KG1 (cell line): ENCODE measurements around the gene AMOTL2.

ENCODE experiments used
- DNase-seq: peaks from one replicate; lab custom pipeline; 2025; lab: John Stamatoyannopoulos, UW

Gene AMOTL2

DNA sequence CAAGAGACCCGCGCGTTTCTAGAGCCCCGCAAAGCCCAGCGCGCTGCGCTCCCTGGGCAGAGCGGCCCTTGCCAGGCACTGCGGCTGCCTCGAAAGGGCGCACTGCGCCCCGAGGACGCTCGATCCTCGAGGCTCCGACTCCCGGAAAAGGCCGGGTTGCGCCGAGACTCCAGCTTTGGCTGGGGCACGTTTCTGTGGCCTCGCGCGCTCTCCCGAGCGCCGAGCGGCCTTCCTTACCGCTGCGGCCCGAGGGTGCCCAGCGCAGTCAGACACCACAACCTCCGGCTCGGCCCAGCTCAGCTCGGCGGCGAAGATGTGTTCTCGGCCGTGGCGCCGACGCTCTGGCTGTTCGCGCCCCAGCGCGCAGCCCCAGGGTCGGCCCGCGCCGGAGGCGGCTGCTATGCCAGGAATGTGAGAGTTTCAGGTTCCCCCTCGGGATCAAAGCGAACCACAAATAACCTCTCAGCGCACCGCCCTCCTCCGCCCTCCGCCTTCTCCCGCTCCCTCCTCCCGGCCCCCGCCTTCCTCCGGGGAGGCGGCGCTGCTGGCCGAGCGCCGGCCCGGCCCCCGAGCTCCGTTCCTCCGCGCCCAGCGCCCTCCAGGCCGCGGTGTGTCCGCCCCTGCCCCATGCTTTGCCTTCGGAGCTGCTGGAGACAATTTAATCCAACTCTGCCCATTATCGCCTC, at the start of gene AMOTL2:
AMOTL2 (minus strand) TSS at position 343 of the 686 bp plus-strand sequence. CDS start 3,014 bp downstream, outside the sequence.
- no peak for DNase-seq

DNA sequence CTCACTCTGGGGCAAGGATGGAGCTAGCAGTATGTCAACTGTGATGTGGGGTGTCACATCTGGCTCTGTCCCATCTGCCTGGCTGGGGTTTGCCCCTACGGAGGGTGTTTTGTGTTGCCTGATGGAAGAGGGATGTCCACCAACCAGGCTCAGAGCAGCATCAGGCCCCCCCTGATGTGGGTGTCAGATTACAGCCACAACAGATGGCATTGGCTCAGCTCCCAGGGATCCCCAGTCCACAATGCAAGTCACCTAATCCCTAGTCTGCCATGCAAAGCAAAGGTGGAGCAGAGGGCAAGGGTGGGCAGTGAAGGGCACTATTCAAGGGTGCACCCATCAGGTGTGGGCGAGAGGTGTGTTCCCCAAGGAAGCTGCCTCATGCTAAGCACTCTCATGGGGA, 48.9 kb upstream of the AMOTL2 start:
- DNase-seq: no peak

DNA sequence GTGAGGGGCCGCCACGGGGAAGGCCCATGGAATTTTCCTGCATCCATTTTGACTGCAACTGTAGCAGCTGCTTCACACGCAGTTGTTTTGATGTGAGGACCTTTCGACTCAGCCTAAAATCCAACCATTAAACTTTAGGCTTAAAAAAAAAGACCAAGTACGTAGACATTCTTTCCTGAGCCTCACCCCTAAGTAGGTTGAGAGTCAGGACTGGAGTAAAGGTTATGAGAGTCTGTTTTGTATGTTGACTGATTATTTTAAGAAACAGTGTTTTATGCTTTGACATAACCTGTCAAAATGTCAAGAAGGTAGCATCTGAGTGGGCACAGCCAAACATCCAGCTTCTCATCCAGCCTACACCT, 45.7 kb upstream of the AMOTL2 start:
- no peak for DNase-seq

DNA sequence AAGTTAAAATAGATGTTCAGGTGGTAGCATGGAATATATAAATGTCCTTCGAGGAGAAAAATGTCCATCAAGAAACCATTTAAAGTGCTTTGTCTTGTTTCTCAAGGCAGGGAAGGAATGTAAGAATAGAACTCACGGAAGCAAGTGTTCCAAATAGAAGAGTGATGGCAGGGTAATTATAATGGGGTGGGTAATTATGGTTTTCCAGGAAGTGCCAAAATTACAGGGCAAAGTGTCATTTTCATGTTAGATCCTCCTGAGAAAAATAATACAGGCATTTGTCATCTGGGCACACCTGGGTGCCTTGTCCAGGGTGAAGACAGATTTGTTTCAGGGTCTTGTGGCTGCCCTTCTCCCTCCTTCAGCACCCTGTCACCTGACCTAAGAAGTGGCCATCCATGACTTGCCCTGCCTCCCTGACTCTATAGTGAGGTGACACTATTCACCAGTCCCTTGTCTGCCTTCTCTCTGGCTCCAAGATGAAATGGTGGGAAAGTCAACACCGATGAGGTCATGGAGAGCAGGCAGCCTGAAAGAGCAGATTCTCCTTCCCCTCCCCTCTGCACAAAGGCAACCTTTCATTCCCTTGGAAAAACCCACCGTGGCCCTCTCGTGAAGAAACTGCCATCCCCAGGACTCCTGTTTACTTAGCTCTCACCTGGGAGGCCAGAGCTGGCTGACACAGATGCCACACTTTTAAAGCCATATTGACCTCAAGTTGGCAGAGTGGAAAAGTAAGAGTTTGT, 45.1 kb upstream of the AMOTL2 start:
- no peak for DNase-seq

DNA sequence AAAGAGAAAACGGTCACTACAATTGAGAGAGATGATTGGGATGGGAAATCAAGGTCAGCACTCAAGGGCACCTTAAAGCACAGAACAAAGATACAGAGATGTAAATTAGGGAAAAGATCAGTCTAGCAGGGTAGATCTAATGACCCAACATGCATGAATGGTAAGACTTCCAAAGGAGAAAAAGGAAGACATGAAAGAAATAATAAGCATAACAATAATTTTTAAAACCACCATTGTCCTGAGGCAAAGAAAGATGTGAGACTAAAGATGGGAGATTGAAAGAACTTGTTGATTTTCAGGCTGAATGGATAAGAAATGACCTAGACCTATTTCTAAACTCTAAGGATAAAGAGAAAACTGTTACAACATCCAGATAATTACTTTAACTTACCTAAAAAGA, 34.8 kb upstream of the AMOTL2 start:
- no peak for DNase-seq

DNA sequence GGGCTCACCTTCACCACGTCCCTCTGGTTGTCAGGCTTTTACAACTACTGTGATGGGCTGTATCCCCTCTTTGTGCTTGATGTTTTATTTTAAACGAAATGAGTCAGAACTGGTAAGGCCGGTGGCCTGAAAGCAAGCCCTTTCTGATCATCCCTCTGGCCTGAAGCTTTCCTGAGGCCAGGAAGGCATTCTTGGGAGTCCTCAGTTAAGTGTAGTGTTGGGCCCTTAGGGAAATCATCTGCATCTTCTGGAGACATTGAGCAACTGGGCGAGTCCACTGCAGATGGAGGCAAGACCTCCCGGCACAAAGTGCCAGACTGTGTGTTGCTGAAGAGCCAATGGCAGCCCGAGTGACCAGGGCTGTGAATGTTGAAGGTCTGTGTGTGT, 33.0 kb upstream of the AMOTL2 start:
- DNase-seq: no peak

DNA sequence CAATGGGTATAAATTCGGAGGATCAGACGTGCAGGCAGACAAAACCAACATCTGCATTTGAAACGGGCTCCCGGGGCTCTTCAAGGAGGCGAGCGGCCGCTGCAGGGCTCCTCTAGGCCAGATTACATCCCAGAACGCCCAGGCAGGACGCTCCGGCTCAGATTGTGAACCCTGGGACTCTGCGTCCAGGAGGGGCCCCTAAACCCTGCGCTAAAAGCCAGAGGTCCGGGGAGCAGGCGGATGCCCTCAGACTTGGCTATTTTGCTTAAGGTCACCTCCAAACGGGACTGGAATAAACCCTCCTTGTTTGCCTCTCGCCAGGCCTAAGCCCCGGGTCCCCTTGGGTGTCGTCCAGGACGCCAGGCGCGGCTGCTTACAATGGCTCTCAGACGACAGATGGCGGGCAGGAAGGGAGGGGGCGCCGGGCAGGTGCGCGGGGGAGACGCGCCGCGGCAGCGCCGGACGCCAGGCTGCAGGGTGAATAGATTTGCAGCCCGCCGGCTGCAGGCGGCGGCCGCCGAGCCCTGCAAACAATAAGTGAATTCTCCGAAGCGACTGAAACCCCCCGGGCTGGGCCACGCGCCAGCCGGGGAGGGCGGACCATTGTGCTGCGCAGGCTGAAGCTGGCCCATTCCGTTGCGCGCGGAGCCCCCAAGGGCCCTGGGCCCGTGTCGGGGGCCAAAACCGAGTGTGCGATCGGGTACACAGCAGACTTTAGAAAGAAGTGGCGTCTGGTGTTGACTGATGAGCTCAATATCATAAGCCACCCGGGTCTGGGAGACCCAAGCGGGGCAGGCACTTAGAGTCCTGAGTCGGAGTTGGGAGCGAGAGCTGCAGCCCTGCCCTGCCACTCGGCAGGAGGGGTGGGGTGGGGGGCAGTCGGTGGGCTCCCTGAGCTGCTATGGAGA, 32.3 kb upstream of the AMOTL2 start:
- no peak for DNase-seq

DNA sequence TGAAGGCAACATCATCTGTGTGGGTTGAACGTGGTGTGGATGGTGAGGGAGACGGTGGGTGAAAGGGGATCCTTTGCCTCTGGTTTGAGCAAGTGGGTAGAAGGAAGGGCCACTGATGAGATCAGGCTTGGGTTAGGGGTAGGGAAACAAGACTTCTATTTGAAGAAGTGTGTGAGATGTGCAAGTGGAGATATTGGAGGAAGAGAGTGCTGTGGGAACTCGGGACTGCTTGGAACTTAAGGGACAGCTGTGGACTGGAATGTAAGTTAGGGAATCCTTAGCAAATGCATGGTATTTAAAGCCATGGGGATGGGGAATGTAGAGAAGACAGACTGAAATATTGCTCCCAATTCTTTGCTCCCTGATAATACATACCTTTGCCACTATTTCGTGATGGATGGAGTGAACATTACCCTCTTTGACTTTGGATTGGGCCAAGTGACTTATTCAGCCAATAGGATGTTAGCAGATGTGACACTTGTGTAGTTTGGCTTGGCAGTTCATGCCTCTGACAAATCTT, 30.2 kb upstream of the AMOTL2 start:
- DNase-seq: no peak

DNA sequence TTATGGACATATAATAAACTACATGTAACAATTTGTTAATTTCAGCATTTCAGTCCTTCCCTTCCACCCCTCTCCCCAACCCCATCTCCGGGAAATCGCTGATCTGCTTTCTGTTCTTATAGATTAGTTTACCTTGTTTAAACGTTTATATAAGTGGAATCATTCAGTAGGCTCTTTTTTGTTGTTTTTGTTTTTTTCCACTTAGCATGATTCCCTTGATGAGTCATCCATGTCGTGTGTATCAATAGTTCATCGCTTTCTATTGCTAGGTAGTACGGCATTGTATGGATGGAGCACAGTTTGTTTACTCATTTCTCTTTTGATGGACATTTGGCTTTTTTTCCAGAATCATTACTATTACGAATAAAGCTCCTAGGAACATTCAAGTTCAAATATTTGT, 23.5 kb upstream of the AMOTL2 start:
- DNase-seq: no peak

DNA sequence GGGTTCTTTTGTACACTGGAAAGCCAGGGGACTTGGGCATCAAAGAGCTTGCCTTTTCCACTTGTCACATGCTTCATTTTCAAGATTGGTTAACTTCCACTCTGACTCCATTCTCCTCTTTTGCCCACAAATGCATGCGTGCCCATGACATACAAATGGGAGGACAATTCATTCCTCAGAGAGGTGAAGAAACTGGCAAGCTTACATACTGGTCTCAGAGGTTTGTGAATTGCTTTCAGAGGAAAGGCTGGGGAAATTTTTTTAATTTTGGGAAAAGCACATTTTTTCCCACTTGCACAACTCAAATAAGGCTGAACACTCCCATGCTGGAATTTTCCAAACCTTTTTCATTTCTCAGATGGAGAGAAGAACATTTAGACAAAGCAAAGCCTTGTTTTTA, 20.9 kb upstream of the AMOTL2 start:
- DNase-seq: no peak

DNA sequence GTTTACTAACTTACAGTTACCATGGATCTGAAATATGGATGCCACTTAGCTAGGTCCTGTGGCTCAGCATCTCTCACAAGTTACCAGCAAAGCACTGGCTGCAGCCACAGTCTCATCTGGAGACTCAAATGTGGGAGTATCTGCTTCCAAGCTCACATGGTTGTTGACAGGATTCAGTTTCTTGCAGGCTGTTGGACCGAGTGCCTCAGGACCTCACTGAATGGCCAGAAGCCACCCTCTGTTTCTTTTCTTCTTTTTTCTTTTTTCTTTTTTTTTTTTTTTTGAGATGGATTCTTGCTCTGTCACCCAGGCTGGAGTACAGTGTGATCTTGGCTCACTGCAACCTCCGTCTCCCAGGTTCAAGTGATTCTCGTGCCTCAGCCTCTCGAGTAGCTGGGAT, 20.1 kb upstream of the AMOTL2 start:
- no peak for DNase-seq

DNA sequence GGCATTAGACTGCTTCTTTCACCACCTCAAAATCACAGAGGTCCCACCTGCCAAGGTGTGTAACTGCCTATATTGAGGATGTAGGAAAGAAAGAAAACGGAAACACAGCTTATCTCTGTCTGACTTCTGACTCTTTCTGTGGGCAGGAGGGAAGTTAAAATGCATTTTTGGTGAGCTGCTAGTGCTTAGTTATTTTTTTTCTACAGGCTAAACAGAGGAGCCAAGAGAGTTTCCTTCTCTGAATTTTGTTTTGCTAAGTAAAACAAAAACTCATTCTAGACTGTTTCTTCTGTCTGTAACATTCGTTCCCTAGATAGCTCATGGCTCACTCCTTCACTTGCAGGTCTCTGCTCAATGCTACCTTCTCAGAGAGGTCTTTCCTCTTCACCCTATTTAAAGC, 18.8 kb upstream of the AMOTL2 start:
- DNase-seq: no peak

DNA sequence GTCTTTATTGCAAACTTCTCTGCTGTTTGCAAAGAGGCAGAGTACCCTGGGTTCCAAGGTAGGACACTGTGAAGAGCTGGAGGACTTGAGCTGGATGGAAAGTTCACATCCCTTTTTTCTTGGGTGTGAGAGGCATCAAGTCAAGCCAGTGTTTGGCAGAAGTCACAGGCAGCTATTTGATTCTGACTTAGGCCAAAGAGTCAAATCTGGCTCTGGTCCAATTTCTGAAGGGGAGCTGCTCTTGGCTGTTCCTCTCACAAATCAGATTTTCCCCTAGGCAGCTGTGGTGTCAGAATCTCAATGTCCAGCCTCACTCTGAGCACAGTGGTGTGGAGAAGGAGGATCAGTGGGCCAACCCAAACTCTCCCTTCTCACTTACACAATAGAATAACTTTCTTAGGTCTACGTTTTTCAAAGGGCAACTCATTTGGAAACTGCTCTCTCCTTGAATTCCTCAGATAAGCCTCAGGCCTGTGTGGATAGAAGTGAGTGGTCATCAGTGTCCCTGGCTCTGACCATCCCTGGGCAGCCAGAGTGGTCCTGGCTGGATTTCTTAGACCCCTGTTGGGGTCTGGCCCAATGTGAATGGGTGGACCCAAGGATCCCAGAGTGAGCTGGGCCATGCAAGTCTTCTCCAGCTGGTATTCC, 18.2 kb upstream of the AMOTL2 start:
- no peak for DNase-seq

DNA sequence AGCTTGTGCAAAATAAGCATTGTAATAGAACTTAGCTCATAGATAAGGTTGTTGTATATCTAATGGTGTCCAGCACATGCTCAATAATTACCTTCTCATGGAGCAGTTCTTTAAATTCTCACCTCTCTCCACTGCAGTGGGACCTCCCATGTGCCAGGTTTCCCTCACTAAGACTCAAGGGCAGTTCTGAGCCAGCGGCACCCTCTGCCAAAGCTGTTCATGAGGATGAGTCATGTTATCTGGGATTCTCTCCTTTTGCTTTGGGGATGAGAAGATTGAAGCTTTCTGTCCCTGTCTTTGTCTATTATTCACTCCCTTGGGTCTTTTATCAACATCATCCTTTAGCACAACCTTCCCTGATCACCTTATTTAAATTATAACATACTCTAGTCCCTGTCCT, 15.6 kb upstream of the AMOTL2 start:
- no peak for DNase-seq

DNA sequence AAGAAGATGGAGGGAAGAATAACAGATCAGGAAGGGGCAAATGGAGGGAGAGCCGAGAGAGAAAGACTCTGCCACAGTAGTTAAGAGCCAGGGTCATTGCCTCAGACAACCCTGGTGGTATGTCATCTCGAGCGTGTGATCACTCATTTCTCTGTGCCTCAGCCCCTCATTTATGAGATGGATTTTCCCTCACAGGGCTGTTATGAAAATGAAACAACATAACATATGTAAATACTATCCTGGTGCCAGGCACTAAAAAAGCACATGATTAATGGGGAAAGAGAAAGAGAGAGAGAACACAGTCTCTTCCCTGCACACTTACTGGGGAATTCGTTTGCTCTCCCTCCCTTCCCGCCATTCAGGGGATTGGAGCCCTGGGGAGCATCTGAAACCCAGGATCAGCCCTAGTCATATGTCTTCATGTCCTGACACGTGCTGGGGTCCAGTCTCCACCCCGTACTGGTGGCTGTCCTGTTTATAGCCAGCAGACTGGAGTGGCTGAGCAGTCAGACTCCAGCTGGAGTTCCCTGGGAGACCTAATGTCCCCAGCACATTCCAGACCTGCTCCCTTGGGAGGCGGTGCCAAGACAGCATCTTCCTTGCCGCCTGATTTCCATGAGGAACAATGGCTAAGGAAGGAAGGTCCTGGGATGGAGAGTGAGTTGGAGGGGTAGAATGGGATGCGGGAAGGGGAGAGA, 14.7 kb upstream of the AMOTL2 start:
- no peak for DNase-seq

DNA sequence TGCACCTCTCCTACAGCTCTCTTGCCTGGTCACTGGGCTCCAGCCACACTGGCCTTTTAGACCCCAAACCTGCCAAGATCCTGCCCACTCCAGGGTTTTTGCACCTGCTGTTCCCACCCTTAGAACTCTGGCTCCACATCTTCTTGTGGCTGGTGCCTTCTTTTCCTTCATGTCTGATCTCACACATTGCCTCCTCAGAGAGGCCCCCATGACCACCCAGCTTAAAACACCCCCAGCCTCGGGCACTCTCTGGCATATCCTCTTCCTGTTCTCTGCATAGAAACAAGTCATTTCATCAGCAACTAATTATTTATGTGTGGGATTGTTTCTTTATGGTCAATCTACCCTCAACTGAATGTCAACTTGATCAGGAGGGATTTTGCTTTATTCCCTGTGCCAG, 14.0 kb upstream of the AMOTL2 start:
- no peak for DNase-seq

DNA sequence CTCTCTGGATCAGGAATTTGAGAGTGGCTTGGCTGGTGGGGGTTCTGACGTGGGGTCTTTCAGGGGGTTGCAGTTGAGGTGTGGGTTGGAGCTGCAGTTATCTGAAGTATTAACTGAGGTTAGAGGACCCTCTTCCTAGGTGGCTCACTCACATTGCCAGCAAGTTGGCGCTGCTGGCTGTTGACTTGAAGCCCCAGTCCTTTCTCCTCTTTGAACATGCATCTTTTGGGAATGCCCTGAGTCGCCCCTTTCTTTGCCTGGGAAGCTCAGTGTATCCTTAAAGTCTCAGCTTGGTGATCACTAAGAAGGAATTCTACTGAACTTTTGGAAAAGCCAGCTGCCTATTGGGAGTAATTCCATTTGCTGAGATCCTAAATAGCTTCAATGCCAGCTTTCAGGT, 13.0 kb upstream of the AMOTL2 start:
- DNase-seq: no peak

DNA sequence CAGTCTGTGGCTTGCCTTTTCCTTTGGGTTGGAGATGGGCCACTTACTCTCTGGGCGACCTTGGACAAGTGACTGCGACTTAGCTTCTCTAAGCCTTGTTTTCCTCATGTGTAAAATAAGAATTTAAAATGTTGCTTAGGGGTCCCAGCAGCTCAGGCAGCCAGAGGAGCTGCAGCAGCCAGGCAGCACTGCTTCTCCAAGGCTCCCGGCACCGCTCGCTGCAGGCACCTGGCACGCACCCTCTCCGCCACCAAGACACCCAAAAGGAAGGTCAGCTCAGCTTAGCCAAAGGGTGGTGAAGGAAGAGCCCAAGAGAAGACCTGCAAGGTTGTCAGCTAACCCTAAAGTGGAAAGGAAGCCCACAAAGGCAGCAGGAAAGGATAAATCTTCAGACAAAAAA, 10.7 kb upstream of the AMOTL2 start:
- DNase-seq: no peak

DNA sequence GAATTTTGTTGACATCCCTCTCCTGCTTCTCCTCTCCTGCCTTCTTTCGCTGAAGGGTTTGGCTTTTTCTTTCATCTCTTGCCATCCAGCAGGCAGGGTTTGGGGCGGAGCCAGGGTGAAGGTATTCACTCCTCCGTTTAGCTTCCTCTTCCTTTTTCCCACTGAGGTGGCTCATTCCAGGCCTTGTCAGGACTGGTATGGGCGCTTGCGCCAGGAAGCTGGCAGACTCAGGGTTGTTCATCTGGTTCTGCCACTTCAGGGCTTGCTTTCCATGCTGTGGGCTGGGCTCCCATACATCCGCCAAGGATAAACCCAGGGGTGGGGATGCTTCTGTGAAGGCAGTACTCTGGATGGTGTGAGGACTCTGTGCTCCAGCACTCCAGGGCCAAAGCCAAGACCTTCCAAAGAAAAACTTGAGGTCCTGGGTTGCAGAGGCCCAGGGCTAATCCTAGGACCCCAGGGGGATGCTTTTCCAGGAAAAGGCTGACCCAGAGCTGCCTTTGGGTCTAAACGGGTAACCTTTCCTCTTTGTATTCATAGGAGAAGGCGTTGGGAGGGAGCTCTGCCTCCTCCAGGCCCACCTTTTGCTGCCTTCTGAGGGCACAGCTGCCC, 7.7 kb upstream of the AMOTL2 start:
- DNase-seq: no peak

DNA sequence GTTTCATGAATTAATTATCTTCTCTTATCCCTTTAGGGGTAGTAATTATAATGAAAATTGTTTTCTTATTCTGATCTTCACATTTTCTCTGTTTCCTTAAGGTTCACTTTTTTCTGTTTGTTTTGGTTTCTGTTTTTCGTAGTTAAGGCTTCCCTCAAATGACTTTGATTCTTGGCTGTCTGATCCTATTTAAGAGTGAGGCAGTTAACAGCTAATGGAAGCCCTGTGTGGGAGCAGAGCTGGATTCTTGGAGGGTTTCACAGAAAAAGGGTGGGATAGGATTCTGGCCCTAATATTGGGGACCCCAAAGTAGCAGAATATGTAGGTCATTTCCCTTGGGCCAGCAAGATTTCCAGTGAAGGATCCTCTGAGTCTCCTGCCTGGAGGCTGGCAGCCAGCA, 6.8 kb upstream of the AMOTL2 start:
- no peak for DNase-seq

DNA sequence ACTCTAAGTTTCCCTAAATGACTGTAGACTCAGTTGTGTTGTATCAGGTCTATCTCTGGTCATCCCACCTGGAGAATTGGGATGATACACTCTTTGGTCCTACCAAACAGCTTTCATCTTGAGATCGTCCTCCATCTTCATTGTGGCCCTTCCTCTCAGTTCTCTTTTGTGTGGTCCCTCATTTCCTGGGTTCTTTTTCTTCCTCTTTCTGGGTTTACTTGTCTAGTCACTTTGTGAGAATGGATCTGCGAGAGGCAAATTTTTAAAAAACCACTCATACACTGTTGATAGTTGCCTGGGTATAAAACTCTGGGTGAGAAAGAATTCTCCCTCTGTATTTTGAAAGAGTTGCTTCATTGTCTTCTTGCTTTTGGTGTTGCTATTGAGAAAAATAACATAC, 6.0 kb upstream of the AMOTL2 start:
- no peak for DNase-seq
